HEK293 (cell line): ENCODE measurements around the gene TMPRSS11A.

ENCODE experiments used
- CTCF ChIA-PET: fragments of 350-600 bp; formaldehyde crosslinking; extraction: SDS; loops from one replicate; lab custom pipeline; 2021; ENCODE audit warnings: antibody characterized with exemption; lab: Yijun Ruan, JAX
- POLR2A ChIA-PET: fragments of 300-600 bp; formaldehyde crosslinking; extraction: SDS; loops from one replicate; lab custom pipeline; 2020; ENCODE audit warnings: antibody characterized with exemption, inconsistent platforms; lab: Yijun Ruan, JAX
- H3K27ac ChIP-seq: fragments of 200-500 bp; sonication (Bioruptor generic); 2 replicates; pipeline ENCODE4 v1.5.1; 2014; ENCODE audit warnings: low read depth, low read length, control low read depth, inconsistent platforms; ENCODE audit errors: extremely low read depth
- H3K36me3 ChIP-seq, 2 experiments: fragments of 200-500 bp in 1 of 2; sonication (Bioruptor generic) in 1 of 2; 1 replicate in 1 of 2; 2 replicates in 1 of 2; pipeline ENCODE4 v1.5.1; 2014 to 2017; ENCODE audit warnings: inconsistent platforms in 2 of 2, low read length in 2 of 2; ENCODE audit not compliant: control insufficient read depth in 2 of 2, insufficient read depth in 1 of 2
- H3K4me1 ChIP-seq: fragments of 200-500 bp; sonication (Bioruptor generic); 2 replicates; pipeline ENCODE4 v1.5.1; 2014; ENCODE audit warnings: mild to moderate bottlenecking, low read length, inconsistent platforms; ENCODE audit not compliant: control insufficient read depth, insufficient read depth
- H3K4me3 ChIP-seq: 2 replicates; pipeline ENCODE4 v1.5.1; 2011; ENCODE audit warnings: low read depth, mild to moderate bottlenecking, control low read depth, low read length, moderate library complexity
- H3K9me3 ChIP-seq: fragments of 200-500 bp; sonication (Bioruptor generic); 2 replicates; pipeline ENCODE4 v1.5.1; 2014; ENCODE audit warnings: low read depth, low read length, inconsistent platforms; ENCODE audit not compliant: control insufficient read depth, insufficient read depth
- BCL6B ChIP-seq: fragments of 450-650 bp; formaldehyde crosslinking; IDR thresholded peaks from 2 replicates; pipeline ENCODE4 v1.5.1; 2017; ENCODE audit warnings: missing biosample characterization, missing genetic modification characterization
- GLI4 ChIP-seq: fragments of 450-650 bp; formaldehyde crosslinking; IDR thresholded peaks from 2 replicates; pipeline ENCODE4 v1.5.1; 2016; ENCODE audit warnings: missing biosample characterization, missing genetic modification characterization
- GLIS1 ChIP-seq: fragments of 450-650 bp; formaldehyde crosslinking; IDR thresholded peaks from 2 replicates; pipeline ENCODE4 v1.5.1; 2016; ENCODE audit warnings: missing biosample characterization, missing genetic modification characterization
- OSR2 ChIP-seq: fragments of 450-650 bp; formaldehyde crosslinking; IDR thresholded peaks from 2 replicates; pipeline ENCODE4 v1.5.1; 2016; ENCODE audit warnings: missing biosample characterization, missing genetic modification characterization
- WT1 ChIP-seq: fragments of 450-650 bp; formaldehyde crosslinking; IDR thresholded peaks from 2 replicates; pipeline ENCODE4 v1.5.1; 2016; ENCODE audit warnings: missing biosample characterization, missing genetic modification characterization
- ZBTB11 ChIP-seq: fragments of 450-650 bp; formaldehyde crosslinking; conservative IDR thresholded peaks from 2 replicates; pipeline ENCODE4 v1.5.1; 2016; ENCODE audit warnings: low read depth, missing biosample characterization, missing genetic modification characterization
- ZFP69B ChIP-seq: fragments of 450-650 bp; formaldehyde crosslinking; IDR thresholded peaks from 2 replicates; pipeline ENCODE4 v1.5.1; 2016; ENCODE audit warnings: missing biosample characterization, missing genetic modification characterization
- ZNF133 ChIP-seq: fragments of 450-650 bp; formaldehyde crosslinking; IDR thresholded peaks from 2 replicates; pipeline ENCODE4 v1.5.1; 2016; ENCODE audit warnings: missing biosample characterization, missing genetic modification characterization
- ZNF211 ChIP-seq: fragments of 450-650 bp; formaldehyde crosslinking; IDR thresholded peaks from 2 replicates; pipeline ENCODE4 v1.5.1; 2016; ENCODE audit warnings: low read depth, missing biosample characterization, missing genetic modification characterization
- ZNF302 ChIP-seq: fragments of 450-650 bp; formaldehyde crosslinking; IDR thresholded peaks from 2 replicates; pipeline ENCODE4 v1.5.1; 2016; ENCODE audit warnings: missing biosample characterization, missing genetic modification characterization, low read depth
- ZNF449 ChIP-seq: fragments of 450-650 bp; formaldehyde crosslinking; IDR thresholded peaks from 2 replicates; pipeline ENCODE4 v1.5.1; 2017; ENCODE audit warnings: missing biosample characterization, mild to moderate bottlenecking, missing genetic modification characterization, moderate library complexity
- ZNF473 ChIP-seq: fragments of 450-650 bp; formaldehyde crosslinking; IDR thresholded peaks from 2 replicates; pipeline ENCODE4 v1.5.1; 2017; ENCODE audit warnings: missing biosample characterization, missing genetic modification characterization
- ZNF501 ChIP-seq: fragments of 450-650 bp; formaldehyde crosslinking; IDR thresholded peaks from 2 replicates; pipeline ENCODE4 v1.5.1; 2016; ENCODE audit warnings: missing biosample characterization, missing genetic modification characterization
- ZNF529 ChIP-seq: fragments of 450-650 bp; formaldehyde crosslinking; IDR thresholded peaks from 2 replicates; pipeline ENCODE4 v1.5.1; 2017; ENCODE audit warnings: missing genetic modification characterization, missing biosample characterization; ENCODE audit not compliant: insufficient replicate concordance
- ZNF549 ChIP-seq: fragments of 450-650 bp; IDR thresholded peaks from 2 replicates; pipeline ENCODE4 v1.5.1; 2018; ENCODE audit warnings: missing biosample characterization, missing genetic modification characterization, mild to moderate bottlenecking, inconsistent platforms, moderate library complexity
- ZNF785 ChIP-seq: fragments of 450-650 bp; formaldehyde crosslinking; IDR thresholded peaks from 2 replicates; pipeline ENCODE4 v1.5.1; 2016; ENCODE audit warnings: missing biosample characterization, missing genetic modification characterization
- TF ChIP-seq, protein P1 (sequence below): fragments of 450-650 bp; formaldehyde crosslinking; IDR thresholded peaks from 2 replicates; pipeline ENCODE4 v1.5.1; 2016; ENCODE audit warnings: missing biosample characterization, missing genetic modification characterization, low read depth
- TF ChIP-seq, protein P2 (sequence below): fragments of 450-650 bp; formaldehyde crosslinking; IDR thresholded peaks from 2 replicates; pipeline ENCODE4 v1.5.1; 2016; ENCODE audit warnings: missing biosample characterization, missing genetic modification characterization

TMPRSS11A gene

GRCh38 chr4:67928546-67928945 is 34.7 kb downstream of the TMPRSS11A start (continued):
- TF ChIP-seq ZBTB11 (tag by site-specific recombination) (no peak), ZNF211 (tag by site-specific recombination) (no peak), ZNF473 (tag by site-specific recombination) (no peak), ZNF302 (tag by site-specific recombination) (no peak)
- TF ChIP-seq, all 188 proteins: peak for 0

GRCh38 chr4:67927251-67927650 is 36.0 kb downstream of the TMPRSS11A start:
- no peaks in the 10 kb centered on the region for H3K36me3 ChIP-seq
- no peak overlapping the region for H3K4me3 ChIP-seq
- H3K4me1 ChIP-seq = no peaks in the 10 kb centered on the region
- ChIA-PET POLR2A (no interaction called here), CTCF (no interaction called here)
- no peaks in the 10 kb centered on the region for H3K9me3 ChIP-seq
- H3K27ac ChIP-seq = no peak overlapping the region
- TF ChIP-seq ZNF133 (tag by site-specific recombination) (no peak), GLI4 (no peak), OSR2 (tag by site-specific recombination) (no peak), WT1 (no peak), ZNF211 (tag by site-specific recombination) (no peak), ZNF449 (tag by site-specific recombination) (no peak), ZNF785 (tag by site-specific recombination) (no peak), ZNF549 (tag by site-specific recombination) (no peak), ZFP69B (tag by site-specific recombination) (no peak), ZNF501 (tag by site-specific recombination) (no peak), ZNF529 (no peak), BCL6B (tag by site-specific recombination) (no peak), GLIS1 (no peak)
- TF ChIP-seq, protein P1, sequence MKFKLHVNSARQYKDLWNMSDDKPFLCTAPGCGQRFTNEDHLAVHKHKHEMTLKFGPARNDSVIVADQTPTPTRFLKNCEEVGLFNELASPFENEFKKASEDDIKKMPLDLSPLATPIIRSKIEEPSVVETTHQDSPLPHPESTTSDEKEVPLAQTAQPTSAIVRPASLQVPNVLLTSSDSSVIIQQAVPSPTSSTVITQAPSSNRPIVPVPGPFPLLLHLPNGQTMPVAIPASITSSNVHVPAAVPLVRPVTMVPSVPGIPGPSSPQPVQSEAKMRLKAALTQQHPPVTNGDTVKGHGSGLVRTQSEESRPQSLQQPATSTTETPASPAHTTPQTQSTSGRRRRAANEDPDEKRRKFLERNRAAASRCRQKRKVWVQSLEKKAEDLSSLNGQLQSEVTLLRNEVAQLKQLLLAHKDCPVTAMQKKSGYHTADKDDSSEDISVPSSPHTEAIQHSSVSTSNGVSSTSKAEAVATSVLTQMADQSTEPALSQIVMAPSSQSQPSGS (tag by site-specific recombination) = no peak
- TF ChIP-seq, protein P2, sequence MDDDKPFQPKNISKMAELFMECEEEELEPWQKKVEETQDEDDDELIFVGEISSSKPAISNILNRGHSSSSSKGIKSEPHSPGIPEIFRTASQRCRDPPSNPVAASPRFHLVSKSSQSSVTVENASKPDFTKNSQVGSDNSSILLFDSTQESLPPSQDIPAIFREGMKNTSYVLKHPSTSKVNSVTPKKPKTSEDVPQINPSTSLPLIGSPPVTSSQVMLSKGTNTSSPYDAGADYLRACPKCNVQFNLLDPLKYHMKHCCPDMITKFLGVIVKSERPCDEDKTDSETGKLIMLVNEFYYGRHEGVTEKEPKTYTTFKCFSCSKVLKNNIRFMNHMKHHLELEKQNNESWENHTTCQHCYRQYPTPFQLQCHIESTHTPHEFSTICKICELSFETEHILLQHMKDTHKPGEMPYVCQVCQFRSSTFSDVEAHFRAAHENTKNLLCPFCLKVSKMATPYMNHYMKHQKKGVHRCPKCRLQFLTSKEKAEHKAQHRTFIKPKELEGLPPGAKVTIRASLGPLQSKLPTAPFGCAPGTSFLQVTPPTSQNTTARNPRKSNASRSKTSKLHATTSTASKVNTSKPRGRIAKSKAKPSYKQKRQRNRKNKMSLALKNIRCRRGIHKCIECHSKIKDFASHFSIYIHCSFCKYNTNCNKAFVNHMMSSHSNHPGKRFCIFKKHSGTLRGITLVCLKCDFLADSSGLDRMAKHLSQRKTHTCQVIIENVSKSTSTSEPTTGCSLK (tag by site-specific recombination) = no peak
